Fibroblast of villous mesenchyme (primary cell): ENCODE data around the gene NAXE. TPM values are rescaled to one million over a fixed set of nuclear protein-coding genes. Genes with fewer than 3 reads are reported as not detected.
A peak's percentile ranks its signal among the peaks of the same experiment; 100 is the strongest.

Experiments
- DNase-seq: peaks from one replicate; pipeline ENCODE4 v3.0.0-alpha.2; 2010; ENCODE audit warnings: low read depth
- H3K4me3 ChIP-seq: 2 replicates; pipeline ENCODE4 v1.5.1; 2011; ENCODE audit warnings: low read depth, mild to moderate bottlenecking, low read length
- CTCF ChIP-seq: IDR thresholded peaks from 2 replicates; pipeline ENCODE4 v1.5.1; 2012; ENCODE audit warnings: low read depth, mild to moderate bottlenecking, low read length; ENCODE audit not compliant: insufficient read depth
- total RNA-seq: library from RNA; depleted of rRNA; stranded (reverse); fragments of >200 nt; gene quantifications from 2 replicates; pipeline ENCODE4 v1.2.3, GENCODE V29; 2012

Gene NAXE
- total RNA-seq, 1 donor, result 67.8 TPM

DNA sequence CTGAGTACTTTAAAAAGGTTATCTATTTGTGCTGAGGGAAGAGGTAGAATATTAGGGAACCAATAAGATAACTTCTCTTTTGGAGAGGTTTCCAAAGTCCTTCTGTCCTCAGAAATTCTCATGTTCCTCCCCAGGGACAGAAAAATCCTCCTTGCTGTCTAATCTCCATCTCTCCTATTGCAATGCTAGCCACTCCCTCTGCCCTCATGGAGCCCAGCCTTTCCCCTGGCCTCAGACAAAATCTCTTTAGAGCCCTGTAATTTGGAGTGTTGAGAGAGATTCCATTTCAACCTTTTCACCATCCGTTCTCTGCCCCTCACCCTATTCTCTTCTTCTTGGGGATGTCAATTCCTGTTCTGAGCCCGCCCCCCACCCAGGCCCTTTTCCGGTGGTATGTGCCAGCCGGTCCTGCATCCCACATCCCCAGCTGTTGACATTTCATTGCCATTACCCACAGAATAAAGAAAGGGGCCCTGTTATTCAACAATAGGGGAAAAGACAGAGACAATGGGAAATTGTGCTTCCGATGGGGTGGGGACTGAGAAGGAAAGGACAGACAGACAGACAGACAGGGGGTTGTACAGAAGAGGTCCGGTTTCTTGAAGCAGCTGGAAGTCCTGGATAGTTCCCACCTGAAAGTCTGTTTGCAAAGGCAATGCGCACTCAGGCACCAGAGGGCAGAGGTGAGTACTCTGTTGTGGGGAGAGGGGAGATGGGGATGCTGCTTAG, 27.4 kb downstream of the NAXE start, which contains the start of gene HAPLN2:
HAPLN2 (plus strand) TSS at position 563 of the 729 bp plus-strand sequence. CDS start 4,076 bp downstream, outside the sequence.
- peak; percentile 37 for TF ChIP-seq CTCF

DNA sequence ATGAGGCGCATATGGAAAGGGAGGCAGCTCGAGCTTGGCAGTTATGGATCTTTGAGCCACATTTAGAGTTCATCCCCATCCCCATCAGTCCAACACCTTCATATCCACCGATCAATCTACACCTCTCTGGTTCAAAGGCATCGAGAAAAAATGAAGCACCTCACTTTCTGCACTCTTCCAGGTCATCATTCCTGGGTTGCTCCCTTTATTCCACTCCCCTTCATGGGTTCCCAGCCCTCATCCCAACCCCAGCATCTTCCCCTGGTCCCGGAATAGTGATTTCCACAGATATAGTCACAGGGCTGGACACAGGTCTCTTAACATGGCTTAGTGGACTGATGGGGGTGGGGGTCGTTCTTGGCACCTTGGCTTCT, 28.0 kb downstream of the NAXE start:
- no peak for TF ChIP-seq CTCF
- no peak for DNase-seq
- H3K4me3 ChIP-seq, result no peak overlapping the region

More for the DNA sequence above, 27.4 kb downstream of the NAXE start, which contains the start of gene HAPLN2:
- DNase-seq, result no peak
- no peak within 1 kb of the TSS for H3K4me3 ChIP-seq

DNA sequence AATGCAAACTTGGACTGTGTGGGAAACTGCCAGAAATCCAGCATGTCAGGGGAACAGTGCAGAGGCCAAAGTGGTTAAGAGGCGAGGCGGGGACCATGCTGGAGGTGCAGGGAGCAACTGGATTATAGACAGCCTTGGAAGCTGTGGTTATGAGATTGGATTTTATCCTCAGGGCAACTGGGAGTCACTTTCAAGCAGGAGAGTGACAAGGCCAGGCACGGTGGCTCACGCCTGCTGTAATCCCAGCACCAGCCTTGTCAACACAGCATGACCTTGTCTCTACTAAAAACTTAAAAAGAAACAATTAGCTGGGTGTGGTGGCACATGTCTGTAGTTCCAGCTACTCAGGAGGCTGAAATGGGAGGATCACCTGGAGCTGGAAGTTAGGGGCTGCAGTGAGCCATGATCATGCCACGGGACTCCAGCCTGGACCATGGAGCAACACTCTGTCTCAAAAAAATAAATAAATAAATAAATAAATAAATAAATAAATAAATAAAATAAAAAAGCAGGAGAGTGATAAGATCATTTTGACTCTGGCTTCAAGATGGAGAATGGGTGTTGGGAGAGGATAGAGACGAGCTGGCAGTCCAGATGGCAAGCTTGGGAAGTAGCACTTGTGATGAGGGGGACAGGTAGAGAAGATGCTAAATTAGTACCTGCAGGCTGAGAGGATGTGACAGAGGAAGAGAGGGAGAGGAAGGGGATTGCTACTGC, 31.2 kb downstream of the NAXE start:
- no peak for TF ChIP-seq CTCF

DNA sequence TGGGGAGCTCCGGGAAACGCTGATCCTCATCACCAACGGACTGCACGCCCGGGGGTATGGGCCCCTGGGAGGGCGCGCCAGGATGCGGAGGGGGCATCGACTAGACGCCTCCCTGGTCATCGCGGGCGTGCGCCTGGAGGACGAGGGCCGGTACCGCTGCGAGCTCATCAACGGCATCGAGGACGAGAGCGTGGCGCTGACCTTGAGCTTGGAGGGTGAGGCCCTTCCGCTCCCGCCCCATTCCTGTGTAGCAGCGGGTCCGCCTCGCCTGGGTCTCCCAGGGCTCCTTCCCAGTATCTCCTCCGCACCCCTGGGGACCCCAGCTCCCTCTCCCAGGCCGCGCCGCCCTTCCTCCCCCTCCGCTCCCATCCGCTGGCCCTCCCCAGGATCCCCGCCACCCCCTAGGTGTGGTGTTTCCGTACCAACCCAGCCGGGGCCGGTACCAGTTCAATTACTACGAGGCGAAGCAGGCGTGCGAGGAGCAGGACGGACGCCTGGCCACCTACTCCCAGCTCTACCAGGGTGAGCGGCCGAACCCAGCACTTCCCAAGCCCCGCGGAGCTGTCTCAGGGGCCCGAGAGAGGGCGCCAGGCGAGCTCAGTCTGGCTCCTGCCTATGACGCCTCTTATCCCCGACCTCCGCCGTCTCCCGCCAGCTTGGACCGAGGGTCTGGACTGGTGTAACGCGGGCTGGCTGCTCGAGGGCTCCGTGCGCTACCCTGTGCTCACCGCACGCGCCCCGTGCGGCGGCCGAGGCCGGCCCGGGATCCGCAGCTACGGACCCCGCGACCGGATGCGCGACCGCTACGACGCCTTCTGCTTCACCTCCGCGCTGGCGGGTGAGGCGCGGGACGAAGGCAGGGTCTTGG, 32.6 kb downstream of the NAXE start:
- peak; percentile 35 for TF ChIP-seq CTCF
- H3K4me3 ChIP-seq, result peak overlapping the region; percentile 43
- peak; percentile 48 for DNase-seq

More for the DNA sequence above, 31.2 kb downstream of the NAXE start:
- H3K4me3 ChIP-seq, result no peak overlapping the region
- DNase-seq, result no peak

GRCh38 chr1:156624814-156625435, 33.3 kb downstream of the NAXE start:
- H3K4me3 ChIP-seq, result peak overlapping the region; percentile 43
- no peak for DNase-seq
- no peak for TF ChIP-seq CTCF

DNA sequence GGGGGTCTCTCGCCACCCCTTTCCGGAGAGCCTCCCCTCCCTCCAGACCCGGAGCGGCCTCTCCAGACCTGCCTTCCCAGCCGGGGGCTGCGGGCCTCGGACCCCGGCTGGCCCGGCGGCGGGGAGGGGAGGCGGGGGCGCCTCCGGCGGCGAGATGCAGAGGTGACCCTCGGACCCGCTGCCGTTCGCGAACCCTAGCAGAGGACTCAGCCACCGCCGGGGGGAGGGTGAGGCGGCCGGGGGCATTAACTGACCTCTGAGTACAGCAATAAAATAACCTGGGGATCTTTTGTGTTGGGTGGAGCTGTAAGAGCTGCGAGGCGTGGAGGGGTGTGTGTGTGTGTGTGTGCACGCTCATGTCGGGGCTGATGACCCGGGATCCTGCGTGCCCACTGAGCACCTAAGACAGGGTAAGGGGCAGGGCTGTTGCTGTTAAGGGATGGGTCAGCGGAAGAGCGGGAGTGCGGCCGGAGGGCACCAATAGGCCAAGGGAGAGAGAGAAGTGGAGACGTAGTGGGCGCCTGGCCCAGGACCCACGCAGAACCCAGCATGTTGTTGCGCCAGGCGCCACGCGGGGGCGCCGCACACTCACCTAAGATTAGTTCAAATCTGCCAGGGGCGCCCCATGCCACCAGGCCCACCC, 34.0 kb downstream of the NAXE start:
- no peak overlapping the region for H3K4me3 ChIP-seq
- TF ChIP-seq CTCF, result peak; percentile 80
- DNase-seq, result peak; percentile 46
